Hippocampal formation (tissue), 2 donors: ENCODE results near the gene EDARADD.

Experiments
- DNase-seq, 2 donors: peaks; one replicate each; lab custom pipeline; 2025; lab: John Stamatoyannopoulos, UW

EDARADD gene

GRCh38 chr1:236516929-236517704, 123.0 kb downstream of the EDARADD start:
- DNase-seq: no peak

GRCh38 chr1:236518322-236518721, 124.2 kb downstream of the EDARADD start:
- DNase-seq: no peak

GRCh38 chr1:236520445-236521005, 126.4 kb downstream of the EDARADD start:
- no peak for DNase-seq

- no peak for DNase-seq
Measured at GRCh38 chr1:236522937-236523703, 129.0 kb downstream of the EDARADD start.

GRCh38 chr1:236523704-236524141, 129.6 kb downstream of the EDARADD start, which contains the start of gene LGALS8:
TSS of gene LGALS8 (plus strand) at chr1:236523982. CDS start at chr1:236526071, 2,089 bp downstream.
- DNase-seq: peak; percentile 64 to 66

- peak; percentile 37 to 49 for DNase-seq
Measured at GRCh38 chr1:236524142-236524894, 130.2 kb downstream of the EDARADD start.

GRCh38 chr1:236524895-236525184, 130.8 kb downstream of the EDARADD start:
- no peak for DNase-seq

GRCh38 chr1:236526079-236526478, 132.0 kb downstream of the EDARADD start:
- DNase-seq: no peak

GRCh38 chr1:236530286-236530685, 136.2 kb downstream of the EDARADD start:
- DNase-seq: no peak

- no peak for DNase-seq
Measured at GRCh38 chr1:236530959-236531358, 136.9 kb downstream of the EDARADD start.

GRCh38 chr1:236532850-236533249, 138.8 kb downstream of the EDARADD start:
- no peak for DNase-seq

- no peak for DNase-seq
Measured at GRCh38 chr1:236534151-236534651, 140.1 kb downstream of the EDARADD start.
